Forelimb muscle (tissue), 1 donor: ENCODE data around the gene GTPBP1. TPM values are rescaled to one million over a fixed set of nuclear protein-coding genes. Genes with fewer than 3 reads are reported as not detected.

Experiments used
- DNase-seq: peaks from one replicate; pipeline ENCODE4 v3.0.0-alpha.2; 2013; ENCODE audit warnings: low read depth
- polyA plus RNA-seq: library from polyadenylated mRNA; unstranded; fragments of 120-200 nt; gene quantifications from one replicate; pipeline ENCODE4 v1.2.1, GENCODE V29; 2013; ENCODE audit not compliant: insufficient read length

Gene GTPBP1
- polyA plus RNA-seq, 1 donor: 32.0 TPM

DNA sequence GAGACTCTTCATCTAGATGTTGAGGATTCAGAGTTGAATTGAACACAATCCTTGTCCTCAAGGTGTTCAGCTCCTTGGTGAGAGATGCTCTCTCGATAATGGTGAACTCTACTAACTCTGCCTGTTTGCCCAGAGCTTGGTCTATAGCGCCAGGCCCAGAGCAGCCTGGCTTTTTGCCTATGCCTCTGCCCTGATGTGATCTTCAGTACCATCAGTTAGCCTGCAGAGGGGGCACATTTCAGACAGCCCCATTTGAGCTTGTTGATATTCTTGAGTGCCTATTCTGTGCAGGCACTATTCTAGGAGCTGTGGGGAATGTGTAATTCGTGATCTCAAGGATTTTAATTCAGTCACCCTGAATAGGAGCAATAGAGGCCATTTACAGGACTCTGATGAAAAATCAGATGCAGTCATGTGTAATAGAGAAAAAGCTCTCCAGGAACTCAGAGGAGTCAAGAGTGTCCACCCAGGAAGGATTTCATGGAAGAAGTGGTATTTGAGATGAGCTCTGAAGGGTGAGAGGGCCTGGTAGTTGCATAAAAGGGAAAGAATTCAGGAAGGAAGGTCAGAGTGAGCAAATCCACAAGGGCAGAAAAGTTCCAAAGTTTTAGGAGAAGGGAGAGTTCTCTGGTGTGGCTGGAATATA is 19.3 kb downstream of the GTPBP1 start:
- DNase-seq: no peak

DNA sequence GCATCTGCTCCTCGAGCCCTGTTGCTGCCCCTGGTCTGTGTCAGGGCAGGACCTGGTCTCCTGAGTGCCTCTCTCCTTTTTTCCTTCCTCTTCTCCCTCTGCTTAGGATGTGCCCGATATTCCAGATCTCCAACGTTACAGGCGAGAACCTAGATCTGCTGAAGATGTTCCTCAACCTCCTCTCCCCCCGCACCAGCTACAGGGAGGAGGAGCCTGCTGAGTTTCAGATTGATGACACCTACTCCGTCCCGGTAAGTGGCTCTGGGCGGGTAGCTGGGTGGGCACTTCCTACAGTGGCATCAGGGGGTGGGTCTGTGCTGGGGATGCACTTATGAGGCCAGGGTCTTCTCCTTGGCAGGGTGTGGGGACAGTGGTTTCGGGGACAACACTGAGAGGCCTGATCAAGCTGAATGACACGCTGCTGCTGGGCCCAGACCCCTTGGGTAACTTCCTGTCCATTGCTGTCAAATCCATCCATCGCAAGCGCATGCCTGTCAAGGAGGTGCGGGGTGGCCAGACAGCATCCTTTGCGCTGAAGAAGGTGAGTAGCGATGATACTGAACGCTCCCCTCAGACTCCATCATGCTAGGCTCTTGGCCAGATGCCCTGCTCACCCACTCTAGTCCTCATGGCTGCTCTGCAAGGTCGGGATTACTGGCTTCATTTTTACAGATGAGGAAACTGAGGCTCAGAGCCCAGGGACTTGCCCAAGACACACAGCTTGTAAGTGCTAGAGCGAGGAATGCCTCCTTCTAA is 20.3 kb downstream of the GTPBP1 start:
- DNase-seq: no peak

DNA sequence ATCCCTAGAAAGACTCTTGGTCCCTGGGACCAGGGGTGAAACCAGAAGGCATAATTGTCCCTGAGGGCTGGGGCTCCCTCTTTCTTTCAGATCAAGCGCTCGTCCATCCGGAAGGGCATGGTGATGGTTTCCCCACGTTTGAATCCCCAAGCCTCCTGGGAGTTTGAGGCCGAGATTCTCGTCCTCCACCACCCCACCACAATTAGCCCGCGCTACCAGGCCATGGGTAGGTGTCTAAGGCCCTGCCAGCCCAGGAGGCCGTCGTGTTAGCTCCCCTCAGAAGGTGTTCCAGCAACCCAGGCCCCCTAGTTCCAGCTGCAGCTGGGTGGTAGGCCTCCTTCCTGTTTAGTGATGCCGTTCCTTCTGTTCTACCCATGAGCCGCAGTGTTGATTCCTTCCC is 21.4 kb downstream of the GTPBP1 start:
- no peak for DNase-seq

DNA sequence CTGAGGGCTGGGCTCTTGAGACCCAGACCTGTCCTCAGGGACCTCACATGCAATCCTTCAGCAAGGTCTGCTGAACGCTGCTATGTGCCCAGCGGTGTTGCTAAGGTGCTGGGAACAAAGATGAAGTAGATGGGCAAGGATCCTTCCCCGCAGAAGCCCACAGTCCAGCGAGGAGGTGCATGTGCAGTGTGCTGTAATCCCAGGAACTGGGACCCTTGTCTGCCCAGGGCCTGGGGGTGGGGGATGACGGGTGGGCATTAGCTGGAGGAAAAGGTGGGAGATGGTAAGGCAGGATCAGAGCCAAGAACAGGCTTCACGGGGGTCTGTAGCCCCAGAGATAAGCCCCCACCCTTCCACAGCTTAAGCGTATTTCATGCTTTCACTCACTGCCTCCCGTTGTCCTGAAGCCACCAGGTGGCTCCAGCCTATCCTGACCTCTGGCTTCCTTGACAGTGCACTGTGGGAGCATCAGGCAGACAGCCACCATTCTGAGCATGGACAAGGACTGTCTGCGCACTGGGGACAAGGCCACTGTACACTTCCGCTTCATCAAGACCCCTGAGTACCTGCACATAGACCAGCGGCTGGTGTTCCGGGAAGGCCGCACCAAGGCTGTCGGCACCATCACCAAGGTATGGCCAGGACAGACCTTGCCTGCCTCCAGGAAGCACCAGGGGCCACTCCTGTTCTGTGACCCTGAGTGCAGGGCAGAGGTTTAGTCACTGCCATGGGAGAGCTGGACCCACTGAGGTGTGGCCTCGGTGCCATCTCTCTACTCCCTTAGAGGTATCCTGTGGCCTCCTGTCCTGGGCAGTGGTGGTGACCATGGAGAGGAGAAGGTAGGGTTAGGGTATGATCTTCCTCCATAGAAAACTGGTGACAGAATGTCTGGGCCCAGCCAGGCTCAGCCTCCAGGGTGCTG is 22.0 kb downstream of the GTPBP1 start:
- DNase-seq: no peak

DNA sequence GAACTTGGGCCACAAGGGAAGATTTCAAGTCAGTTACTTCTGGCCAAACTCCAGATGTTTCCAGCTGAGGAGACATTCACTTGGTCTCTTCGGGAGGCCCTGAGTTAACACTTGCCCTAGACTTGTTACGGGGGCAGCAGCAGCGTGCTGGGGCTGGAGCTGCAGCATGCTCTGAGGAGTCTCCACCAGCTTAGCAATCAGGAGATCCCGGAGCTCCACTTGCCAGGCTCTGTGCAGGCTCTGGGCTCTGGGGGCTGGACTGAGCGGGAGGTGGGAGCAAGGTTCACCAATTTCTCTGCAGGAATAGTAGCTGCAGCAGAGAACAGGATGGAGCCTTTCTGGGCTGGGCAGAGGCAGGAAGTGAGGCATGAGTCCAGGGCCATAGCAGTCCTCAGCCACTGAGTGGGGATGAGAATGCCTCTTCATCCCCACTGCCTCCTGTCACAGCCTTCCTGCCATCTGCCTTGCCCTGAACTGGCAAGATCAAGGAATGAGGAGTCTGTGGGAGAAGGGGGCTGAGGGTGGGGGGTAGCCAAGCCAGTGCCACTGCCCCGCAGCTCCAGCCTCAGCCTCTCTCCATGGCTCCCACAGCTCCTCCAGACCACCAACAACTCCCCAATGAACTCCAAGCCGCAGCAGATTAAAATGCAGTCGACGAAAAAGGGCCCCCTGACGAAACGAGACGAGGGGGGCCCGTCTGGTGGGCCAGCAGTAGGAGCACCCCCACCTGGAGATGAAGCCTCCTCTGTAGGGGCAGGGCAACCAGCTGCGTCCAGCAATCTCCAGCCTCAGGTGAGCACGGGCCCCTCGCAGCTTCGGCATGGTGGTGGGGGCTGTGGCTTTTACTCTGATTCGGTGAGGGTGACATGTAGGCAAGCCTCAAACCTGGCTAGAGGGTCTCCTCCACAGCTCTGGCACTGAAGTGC is 23.4 kb downstream of the GTPBP1 start:
- DNase-seq: no peak

DNA sequence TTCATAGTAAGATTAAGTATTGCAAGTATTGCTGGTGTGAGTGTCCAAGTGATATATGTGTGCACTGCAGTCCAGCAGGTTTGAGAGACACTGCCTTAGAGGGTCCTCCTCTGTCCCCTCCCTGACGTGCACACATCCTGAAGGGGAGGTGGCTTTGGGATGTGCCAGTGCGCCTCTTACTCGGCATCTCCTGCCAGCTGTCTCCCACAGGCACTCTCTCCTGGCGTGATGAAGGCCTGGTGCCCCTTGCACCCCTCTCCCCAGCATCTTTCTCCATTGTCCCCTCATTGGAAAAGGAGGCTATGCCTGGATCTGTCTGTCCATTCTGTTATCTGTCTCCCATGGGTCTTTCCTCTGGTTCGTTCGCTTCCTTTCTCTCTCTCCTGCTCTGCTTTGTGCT is 24.2 kb downstream of the GTPBP1 start:
- DNase-seq: no peak

DNA sequence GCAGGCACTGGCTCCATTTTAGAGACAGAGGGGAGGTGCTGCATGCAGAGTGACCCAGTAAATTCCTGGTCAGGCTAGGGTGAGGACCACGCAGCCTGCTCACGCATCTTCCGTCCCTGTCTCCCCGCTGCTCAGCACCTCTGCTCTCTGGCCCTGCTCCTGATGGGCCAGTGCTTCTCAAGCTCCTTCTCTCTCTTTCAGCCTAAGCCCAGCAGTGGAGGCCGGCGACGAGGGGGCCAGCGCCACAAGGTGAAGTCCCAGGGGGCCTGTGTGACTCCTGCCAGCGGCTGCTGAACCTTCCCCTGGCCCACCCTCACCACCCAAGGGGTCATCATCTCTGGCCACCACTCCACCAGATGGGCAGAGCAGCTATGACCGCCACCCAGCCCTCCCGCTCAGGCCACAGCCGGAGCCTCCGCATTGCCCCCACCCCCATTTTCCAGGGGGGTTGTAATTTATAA is 24.7 kb downstream of the GTPBP1 start:
- no peak for DNase-seq

DNA sequence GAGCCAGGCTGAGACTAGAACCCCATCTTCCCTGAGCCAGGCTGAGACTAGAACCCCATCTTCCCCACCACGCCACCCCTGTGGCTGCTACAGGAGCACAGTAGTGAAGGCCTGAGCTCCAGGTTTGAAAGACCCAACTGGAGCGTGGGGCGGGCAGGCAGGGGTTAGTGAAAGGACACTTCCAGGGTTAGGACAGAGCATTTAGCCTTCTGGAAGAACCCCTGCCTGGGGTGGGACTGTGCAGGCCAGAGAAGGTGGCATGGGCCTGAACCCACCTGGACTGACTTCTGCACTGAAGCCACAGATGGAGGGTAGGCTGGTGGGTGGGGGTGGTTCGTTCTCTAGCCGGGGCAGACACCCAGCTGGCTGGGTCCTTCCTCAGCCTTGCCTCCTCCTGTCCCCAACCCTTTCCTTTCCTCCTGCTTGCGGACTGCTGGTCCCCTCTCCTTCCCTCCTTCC is 26.0 kb downstream of the GTPBP1 start:
- DNase-seq: no peak

DNA sequence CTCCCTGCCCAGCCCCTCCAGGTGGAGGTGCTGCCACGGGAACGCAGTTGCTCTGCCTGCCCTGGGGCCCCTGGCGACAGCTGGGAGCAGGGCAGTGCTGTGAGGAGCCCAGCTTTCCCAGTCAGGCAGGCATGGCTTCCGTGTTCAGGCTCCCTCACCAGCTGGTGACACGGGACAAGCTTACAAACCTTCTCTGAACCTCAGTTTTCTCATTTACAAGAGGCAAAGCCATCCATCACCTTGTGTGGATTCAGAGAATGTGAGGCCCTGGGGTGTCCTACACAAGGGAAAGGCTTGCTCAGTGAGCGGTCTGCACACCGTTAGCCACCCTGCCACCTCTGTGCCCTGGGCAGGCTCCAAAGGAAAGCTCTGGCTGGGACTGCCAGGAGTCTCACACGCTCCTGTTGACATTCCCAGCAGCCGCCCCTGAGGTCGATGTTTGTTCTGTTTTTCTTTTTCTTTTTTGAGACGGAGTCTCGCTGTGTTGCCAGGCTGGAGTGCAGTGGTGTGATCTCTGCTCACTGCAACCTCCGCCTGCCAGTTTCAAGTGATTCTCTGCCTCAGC is 26.6 kb downstream of the GTPBP1 start:
- DNase-seq: no peak

DNA sequence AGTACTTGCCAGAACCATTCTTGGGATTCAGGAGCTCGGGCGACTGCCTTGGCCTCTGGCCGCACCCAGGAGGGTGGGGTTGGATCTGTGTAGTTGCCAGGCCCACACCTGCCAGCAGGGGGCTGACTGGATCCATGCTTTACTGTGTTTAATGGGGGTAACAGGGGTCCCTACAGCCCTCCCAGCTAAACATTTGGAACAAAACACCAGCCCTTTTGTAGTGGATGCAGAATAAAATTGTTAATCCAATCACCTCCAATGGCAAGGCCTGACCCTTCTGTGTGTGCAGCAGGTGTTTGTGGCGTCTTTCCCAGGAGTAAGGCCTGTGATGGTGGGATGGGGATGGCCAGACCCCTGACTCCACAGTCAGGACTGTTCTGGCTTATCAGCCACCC is 27.6 kb downstream of the GTPBP1 start:
- no peak for DNase-seq

DNA sequence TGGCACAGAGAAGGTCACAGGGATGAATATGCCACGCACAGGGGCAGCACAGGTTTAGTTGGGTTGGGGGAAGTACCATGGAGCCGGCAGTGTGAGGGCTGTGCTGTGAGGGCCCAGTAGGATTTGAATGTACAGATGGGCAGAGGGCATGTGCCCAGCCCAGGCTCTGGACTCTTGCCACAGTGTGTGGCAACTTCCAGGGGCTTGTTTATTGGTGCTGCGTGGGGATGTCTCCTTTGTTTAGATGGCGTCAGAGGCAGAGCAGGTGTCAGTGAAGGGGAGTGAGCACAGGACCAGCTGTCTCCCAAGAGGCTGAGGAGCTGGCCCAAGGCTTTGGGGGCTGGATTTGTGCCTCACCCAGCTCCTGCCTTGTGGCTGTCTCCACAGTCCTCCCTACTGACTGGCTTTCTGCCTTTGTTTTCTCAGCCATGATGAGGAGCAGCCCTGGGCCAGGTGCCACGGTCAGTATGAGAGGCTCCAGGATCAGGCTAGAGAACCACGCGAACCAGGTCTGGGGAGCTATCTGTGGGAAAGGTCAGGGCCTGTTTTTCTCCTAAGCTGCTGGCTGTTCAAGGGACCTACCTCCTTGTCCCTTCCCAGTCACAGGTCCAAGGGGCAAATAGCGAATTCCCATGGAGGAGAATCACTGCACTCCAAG is 28.1 kb downstream of the GTPBP1 start:
- DNase-seq: no peak

DNA sequence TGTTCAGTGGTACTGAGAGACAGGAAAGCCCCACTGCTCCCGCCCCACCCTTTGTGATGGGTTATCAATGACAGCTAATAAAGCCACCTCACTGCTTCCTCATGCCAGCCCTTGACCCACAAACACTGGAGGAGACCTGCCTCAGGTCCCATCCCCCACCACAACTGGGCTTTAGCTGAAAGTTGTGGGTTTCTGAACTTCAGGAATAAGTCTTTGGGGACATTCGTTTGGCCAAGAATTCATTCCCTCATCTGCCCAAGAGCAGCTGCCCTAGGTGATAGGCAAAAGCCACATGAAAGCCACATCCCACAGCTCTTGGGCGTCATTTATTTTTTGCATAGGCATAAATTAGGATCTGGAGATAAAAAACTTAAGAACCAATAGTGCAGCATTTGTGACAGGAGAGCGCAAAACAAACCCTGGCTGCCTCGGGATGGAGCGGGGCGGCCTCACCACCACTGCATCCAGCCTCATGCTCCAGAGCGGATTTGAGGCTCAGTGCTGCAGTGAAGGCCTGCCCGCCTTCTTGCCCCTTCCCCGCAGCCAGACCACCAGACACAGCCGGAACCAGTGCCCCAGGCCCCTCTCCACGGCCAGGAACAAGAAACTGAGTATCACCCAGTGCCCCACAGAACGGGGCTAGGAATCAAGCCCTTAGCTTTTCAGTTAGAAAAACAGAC is 28.8 kb downstream of the GTPBP1 start:
- no peak for DNase-seq

DNA sequence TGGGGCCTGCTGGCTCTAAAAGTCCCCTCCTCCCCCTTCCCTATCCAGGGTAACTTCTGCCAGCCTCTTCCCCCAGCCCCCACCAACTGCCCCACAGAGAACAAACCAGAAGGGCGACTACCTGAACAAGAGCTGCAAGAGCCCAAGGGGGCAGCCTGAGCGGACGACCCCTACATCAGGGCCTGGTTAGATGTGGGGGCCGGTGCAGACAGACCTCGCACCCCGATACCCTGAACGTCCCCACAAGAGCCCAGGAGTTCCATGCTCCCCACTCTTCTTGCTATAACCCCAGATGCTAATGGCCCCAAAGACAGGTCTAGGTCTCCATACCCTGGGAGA is 29.4 kb downstream of the GTPBP1 start:
- DNase-seq: no peak

DNA sequence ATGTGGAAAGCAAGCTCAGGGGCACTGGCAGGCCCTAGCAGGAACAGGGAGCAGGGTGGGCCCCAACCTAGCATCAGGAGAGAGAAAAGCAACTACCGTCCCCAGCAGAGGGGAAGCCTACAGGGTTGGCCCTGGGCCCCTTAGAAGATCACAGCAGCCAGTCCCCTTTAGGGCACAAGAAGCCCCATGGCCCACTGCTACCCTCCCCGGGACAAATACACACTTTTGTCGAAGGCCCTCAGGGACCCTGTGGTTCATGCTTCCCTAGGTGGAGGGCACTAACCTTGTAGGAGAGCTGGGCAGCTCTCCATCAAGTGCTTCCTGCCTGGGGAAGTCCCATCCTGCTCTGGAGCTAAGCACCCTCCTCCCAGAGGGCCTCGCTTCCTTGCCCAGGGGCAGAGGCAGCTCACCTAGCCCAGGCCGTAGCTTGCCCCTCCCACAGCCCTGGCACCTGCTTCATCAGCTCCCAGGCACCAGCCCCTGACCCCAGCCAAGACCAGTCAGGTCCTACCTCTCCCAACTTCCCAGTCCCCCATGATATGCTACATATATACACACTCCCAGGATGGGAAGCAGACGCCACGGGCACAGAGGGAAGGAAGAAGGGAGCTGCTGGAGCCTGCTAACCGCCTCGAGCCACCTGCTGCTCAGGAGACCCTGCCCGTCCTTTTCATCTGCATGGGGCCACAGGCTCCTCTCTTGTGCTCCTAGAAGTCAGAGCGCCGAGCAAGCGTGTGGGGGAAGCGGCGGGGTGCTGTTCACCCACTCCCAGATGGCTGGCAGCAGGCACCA is 29.9 kb downstream of the GTPBP1 start:
- DNase-seq: no peak

DNA sequence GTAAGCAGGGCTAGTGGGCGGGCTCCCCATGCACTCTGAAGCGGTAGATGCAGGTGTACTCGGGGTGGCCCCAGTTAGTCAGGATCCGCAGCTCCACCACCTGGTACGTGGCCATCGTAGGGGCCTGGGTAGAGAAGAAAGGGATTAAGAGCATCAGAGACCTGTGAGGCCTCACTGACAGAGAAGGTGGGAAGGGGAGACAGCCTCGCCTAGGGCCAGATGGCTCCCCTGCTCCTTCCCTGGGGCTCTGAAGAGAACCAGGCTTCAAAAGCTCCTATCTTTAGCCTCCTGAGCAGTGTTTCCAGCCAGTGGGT is 30.5 kb downstream of the GTPBP1 start:
- DNase-seq: no peak

DNA sequence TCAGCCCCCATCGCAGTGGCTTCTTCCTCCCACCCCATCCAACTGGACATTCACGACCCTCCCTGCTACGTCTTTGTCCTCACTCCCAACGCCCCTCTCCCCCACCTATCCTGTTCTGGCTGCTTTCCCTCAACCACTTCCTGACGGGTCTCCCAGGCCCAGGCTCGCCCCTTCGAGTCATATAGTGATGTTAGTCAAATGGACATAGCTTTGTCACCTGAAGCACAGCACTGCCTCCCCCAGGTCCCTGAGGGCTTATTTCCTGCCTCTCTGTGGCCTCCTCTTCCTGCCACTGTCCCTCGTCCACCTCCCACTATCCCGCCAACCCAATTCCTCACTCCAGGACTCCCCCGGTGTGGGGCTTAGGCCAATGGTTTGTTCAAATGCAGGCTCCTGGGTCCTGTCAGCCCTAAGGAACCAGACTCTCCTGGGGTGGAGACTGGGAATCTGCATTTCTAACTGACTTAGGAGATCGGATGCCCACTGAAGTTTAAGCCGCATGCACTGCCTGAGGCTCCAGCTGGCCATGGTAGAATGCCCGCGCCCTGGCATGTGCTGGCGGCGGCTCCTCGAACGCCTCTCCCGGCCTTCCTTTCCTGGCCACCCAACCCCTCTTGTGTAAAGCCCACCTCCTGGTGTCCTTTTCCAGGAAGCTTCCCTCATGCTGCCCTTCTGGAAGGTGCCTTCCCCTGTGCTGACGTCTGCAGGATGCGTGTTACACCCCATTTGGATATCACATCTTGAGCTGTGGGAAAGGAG is 31.7 kb downstream of the GTPBP1 start:
- DNase-seq: no peak

DNA sequence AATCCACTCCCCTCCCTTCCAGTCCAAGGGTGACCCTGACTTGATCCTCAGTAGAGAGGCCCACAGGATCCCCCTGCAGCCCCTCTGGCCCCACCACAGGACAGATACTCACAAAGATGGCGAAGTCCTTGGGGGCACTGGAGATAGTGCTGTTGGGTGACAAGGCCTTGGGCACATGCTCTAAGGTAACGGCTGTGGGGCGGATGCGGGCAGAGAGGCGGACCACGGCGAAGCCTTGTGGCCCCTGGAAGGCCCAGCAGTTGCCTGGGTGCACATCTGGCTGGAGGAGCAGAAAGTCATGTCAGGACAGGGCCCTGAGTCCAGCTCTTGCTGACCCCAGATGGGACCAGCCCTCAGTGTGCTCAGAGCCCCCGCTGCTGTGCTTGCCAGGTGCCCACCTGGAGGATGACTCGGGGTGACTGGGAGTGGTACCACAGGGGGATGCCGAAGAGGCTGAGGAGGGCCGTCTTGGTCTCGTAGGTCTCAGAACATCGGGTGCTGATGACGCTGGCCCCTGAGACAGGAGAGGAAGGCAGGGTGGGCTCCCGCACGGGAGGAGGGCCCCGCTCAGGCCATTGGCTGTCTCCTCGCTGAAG is 32.8 kb downstream of the GTPBP1 start:
- no peak for DNase-seq
